Inflammatory macrophage treated with lipopolysaccharide for 1 hour (primary cell): ENCODE results near the gene CRISP2.

Source experiments
- DNase-seq, 2 donors: peaks; one replicate each; pipeline ENCODE4 v3.0.0-alpha.2; 2020 to 2022

Gene CRISP2

DNA sequence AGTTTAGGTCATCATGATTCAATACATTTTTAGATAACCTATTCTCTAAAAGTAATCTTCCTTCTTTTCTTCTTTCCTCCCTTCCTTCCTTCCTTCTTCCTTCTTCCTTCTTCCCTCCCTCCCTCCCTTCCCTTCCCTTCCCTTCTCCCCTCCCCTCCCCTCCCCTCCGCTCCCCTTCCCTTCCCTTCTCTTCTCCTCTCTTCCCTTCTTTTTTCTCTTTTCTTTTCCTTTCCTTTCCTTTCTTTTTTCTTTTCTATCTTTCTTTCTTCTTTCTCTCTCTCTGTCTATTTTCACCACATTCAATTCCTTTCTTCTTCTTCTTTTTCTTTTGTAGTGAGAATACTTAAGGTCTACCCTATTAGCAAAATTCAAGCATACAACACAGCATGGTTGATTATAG lies 59.4 kb downstream of the CRISP2 start:
- DNase-seq, result no peak

DNA sequence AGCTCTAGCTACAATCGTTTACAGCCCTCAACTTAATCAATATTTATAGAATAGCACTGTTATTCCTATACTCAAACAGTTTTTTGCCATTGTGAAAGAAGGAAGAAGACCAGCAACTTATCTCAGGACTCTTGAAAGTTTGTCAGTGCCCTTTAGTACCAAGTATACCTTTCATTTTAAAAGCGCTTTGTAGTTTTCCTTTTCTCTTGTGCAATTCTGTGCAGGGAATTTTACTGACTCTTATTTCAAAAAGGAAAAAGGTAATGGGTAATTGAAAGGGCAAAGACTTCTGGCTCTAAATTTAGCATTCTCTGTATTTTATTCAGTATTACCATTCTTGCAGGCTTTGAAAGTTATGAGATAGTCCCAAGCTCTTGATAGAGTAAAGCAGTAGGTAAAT lies 59.9 kb downstream of the CRISP2 start:
- DNase-seq, result no peak

DNA sequence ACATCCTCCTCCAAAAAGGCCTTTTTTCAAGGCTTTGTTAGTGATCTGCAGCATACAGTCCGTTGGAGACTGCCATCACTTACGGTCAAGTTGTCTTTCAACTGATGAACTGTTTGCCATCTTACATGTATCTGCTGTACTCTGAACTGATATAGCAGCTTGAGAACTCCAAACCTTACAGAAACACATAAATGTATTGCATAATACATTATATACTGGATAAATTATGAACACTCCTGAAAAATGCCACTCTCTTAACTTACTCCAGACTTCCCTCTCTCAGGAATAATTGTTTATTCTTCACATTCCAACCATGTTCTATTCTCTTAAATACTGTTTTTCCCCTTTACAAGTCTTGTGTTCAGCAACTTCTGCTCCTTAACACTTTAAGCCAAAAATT lies 62.1 kb downstream of the CRISP2 start:
- DNase-seq, result no peak

DNA sequence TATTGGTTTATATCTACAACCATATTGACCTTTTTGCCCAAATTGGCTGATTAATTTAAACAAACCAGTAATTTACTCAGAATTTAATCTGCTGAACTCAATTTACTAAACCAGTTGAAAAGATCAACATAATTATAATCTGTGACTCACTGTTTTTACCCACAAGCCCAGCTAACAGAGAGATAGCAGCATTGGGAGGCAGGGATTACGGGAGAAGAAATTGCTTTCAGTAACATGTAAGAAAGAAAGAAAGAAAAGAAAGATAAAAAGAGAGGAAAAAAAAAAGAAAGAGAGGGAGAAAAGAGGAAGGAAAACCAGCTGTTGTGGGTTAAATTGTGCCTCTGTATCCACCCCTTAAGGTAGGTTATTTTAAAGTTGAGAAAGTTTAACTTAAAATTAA lies 63.4 kb downstream of the CRISP2 start:
- no peak for DNase-seq

DNA sequence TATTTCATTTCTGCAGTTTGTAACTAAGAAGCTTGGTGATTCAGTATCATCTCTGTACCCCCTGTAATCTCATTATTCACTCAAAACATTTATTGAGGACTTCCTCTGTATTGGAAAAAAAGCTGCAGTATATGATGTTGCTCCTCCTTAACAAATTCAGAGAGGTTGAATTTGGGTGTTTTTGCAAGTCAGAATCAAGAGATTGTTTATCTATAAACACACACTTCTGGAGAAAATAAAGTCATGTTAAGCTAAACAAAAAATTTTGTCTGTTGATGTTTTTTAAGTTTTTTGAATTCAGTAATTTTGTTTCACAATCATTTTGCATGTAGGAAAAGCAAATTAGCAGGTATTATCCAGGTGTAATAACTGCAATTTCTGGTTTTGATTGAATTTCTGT lies 65.3 kb downstream of the CRISP2 start:
- DNase-seq, result no peak

DNA sequence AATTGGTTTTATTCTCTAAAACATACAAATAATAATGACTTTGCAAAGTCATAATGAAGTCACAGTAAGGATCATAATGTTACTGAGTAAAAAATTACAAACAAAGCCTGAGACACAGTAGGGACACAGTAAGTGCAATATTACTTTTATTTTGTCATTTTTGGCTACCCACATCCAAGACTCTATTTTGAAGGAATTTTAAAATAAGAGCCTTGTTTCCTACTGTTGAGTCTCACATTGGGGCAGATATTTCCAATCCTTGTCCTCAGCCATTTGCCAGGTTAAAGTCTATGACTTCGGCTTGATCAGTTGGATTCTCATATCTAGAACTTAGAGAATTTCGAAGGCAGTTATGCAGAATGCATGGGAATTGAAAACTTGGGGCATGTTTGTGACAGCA lies 65.9 kb downstream of the CRISP2 start:
- no peak for DNase-seq

DNA sequence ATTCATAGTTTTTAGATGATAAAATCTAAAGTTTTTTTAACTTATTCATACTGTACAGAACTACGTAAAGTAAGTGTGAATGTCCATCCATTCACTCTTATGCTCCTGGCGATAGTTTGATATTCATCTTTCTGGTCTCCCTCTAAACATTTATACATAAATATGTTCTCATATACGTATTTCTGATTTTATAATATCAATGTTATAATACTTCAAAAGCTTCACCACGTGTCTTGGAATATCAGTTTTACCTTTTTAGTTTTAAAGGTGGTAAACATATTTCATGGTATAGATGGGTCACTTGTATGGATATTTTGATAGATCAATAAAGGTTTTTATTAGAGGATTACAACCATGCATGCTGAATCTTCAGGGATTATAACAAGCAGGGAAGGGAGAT lies 66.4 kb downstream of the CRISP2 start:
- DNase-seq, result no peak

DNA sequence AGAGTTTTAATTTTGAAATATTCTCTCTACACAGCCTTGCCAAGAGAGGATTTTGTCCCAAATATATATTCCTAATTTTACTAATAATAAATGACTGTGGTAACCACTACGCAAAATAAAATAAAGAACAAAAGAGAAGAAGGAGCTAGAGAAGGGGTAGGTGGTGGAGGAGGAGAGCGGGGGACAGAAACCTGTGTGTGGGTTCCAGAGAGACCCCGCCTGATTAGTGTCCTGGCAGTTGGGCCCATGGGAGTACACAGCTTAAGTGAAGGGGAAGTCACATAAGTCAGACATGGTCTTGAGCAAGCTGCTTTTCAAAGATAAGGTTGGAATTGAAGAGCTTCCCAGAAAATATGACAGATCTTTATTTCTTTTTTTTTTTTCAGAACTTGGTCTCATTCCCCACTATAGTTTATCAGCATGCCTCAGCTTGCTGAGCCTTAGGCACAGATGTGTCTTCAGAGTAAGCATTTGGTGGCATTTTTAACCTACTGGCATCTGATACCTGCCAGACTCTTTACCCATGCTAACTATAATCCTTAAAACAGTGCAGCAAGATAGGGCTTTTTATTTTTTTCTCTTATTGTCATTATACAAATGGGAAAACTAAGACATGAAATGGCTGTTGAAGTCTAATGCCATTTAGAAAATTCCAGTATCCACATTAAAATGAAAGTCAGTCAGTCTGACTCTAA lies 67.1 kb downstream of the CRISP2 start:
- no peak for DNase-seq

DNA sequence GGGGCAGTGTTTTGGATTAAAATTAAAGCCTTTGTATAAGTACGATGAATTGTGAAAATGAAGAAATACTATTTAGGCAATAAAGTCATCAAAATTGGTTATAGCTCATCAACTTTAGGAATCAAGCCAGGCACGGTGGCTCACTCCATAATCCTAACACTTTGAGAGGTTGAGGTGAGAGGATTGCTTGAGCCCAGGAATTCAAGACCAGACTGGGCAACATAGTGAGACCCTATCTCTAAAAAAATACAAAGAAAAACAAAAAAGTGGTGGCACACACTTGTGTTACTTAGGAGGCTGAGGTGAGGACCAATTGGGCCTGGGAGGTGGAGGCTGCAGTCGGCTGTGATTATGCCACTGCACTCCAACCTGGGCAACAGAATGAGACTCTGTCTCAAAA lies 68.2 kb downstream of the CRISP2 start:
- DNase-seq, result no peak
